ENCODE measurements around the gene ZNF385B. TPM values are rescaled to one million over a fixed set of nuclear protein-coding genes. Genes with fewer than 3 reads are reported as not detected.

Gene ZNF385B
- total RNA-seq, 1 experiment from 2014 or later: 9.3 TPM

DNA sequence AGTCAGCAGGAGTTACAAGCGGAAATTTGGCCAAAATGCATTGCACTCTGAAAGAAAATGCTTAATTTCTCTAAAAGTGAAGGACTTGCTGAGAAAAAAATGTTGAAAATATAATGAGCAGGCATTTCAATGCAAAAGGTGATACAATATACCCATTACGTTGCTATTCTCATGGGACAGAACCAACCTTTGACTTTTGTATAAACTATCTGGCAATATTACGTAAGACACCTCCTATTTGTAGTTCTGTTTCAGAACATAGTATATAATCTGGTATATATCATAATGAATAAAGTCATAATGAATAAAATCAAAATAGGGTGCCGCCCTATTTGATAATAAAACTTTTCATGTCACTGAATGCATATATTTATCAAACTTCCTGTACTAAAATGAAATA is 310.6 kb downstream of the ZNF385B start:
- no peak for DNase-seq (ENCODE audit: low read depth, low spot score)
- Histone ChIP-seq H3K27ac (ENCODE audit: low read depth, low read length) (no peak overlapping the region), H3K9ac (ENCODE audit: low read length) (no peak overlapping the region), H3K4me2 (ENCODE audit: low read length) (no peak overlapping the region), H3K9me2 (ENCODE audit: insufficient read depth) (0 out of 2 replicates have a peak, but pooled peaks cover 4% of the 10 kb centered on the region), H3K4me1 (ENCODE audit: control insufficient read depth in 1 of 2, insufficient read depth in 2 of 2, low read length in 2 of 2) (no peaks in the 10 kb centered on the region), H3K79me2 (ENCODE audit: insufficient read depth, low read length) (no peaks in the 10 kb centered on the region), H4K20me1 (ENCODE audit: insufficient read depth) (no peaks in the 10 kb centered on the region), H3K4me3 (replicated peaks in 1 of 2; ENCODE audit: low read depth in 1 of 2, low read length in 2 of 2) (no peak overlapping the region), H3K9me3 (ENCODE audit: control insufficient read depth in 1 of 2, insufficient read depth in 1 of 2, low read depth in 1 of 2, low read length in 2 of 2) (no peaks in the 10 kb centered on the region), H3K36me3 (ENCODE audit: control insufficient read depth in 1 of 2, insufficient read depth in 2 of 2, low read length in 2 of 2) (no peaks in the 10 kb centered on the region), H3K27me3 (ENCODE audit: insufficient read depth, low read length) (no peaks in the 10 kb centered on the region), H2AFZ (ENCODE audit: low read depth, low read length, poor library complexity, severe bottlenecking) (no peak overlapping the region)
- TF ChIP-seq ELF1 (IDR thresholded peaks at IDR 0.05; ENCODE audit: borderline replicate concordance, low read depth): no peak
- no peak for TF ChIP-seq EGR1 (IDR thresholded peaks at IDR 0.05; ENCODE audit: low read depth)
- TF ChIP-seq EZH2 (IDR thresholded peaks at IDR 0.05): no peak
- no peak for TF ChIP-seq JUND (IDR thresholded peaks at IDR 0.05)
- TF ChIP-seq CEBPB (IDR thresholded peaks at IDR 0.05; ENCODE audit: low read depth): no peak
- RAD21 ChIA-PET (ENCODE audit: low non-redundant PET in 1 of 2, low total read pairs in 2 of 2, uncharacterized antibody in 2 of 2, unreplicated experiment in 2 of 2): no interaction called here
- no peak for ATAC-seq
- CTCF ChIA-PET: no interaction called here
- intact Hi-C loops (cut with micrococcal nuclease): no loop called here
- no TSS peak for BruUV-seq (replicated peaks)
- POLR2A ChIA-PET: no interaction called here

DNA sequence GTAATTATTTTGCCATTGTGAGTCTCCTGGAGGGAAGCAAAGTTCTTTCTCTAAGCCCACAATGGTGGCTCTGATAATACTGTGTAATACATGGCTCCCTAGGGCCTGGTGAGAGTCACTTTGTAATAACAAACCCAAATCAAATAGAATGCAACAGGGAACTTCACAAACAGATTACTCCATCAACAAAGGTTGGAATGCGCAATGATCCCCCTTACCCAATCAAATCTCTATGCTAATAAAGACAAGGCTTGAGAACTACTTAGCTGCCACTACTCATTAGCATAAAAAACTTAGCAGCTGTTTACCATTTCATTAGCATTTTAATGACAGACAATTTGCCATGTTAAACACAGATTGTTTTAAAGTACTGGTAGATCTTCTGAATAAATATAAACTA is 311.2 kb downstream of the ZNF385B start:
- RAD21 ChIA-PET (ENCODE audit: low non-redundant PET in 1 of 2, low total read pairs in 2 of 2, uncharacterized antibody in 2 of 2, unreplicated experiment in 2 of 2): no interaction called here
- H3K79me2 ChIP-seq (ENCODE audit: insufficient read depth, low read length): no peaks in the 10 kb centered on the region
- DNase-seq (ENCODE audit: low read depth, low spot score) (no peak), ATAC-seq (no peak)
- POLR2A ChIA-PET: no interaction called here
- 0 out of 2 replicates have a peak, but pooled peaks cover 4% of the 10 kb centered on the region for H3K9me2 ChIP-seq (ENCODE audit: insufficient read depth)
- H4K20me1 ChIP-seq (ENCODE audit: insufficient read depth): no peaks in the 10 kb centered on the region
- intact Hi-C loops (cut with micrococcal nuclease): no loop called here
- H3K27me3 ChIP-seq (ENCODE audit: insufficient read depth, low read length): no peaks in the 10 kb centered on the region
- H3K9ac ChIP-seq (ENCODE audit: low read length): no peak overlapping the region
- CTCF ChIA-PET: no interaction called here
- no peaks in the 10 kb centered on the region for H3K36me3 ChIP-seq (ENCODE audit: control insufficient read depth in 1 of 2, insufficient read depth in 2 of 2, low read length in 2 of 2)
- no peak overlapping the region for H2AFZ ChIP-seq (ENCODE audit: low read depth, low read length, poor library complexity, severe bottlenecking)
- H3K9me3 ChIP-seq (ENCODE audit: control insufficient read depth in 1 of 2, insufficient read depth in 1 of 2, low read depth in 1 of 2, low read length in 2 of 2): no peaks in the 10 kb centered on the region
- H3K4me2 ChIP-seq (ENCODE audit: low read length): no peak overlapping the region
- no peak overlapping the region for H3K27ac ChIP-seq (ENCODE audit: low read depth, low read length)
- H3K4me1 ChIP-seq (ENCODE audit: control insufficient read depth in 1 of 2, insufficient read depth in 2 of 2, low read length in 2 of 2): no peaks in the 10 kb centered on the region
- no peak overlapping the region for H3K4me3 ChIP-seq (replicated peaks in 1 of 2; ENCODE audit: low read depth in 1 of 2, low read length in 2 of 2)
- no TSS peak for BruUV-seq (replicated peaks)
- TF ChIP-seq REST (IDR thresholded peaks at IDR 0.05; ENCODE audit: low read depth) (no peak), ZNF274 (IDR thresholded peaks at IDR 0.05; ENCODE audit: low read depth, low read length) (no peak), CBX3 (IDR thresholded peaks at IDR 0.05; ENCODE audit: low read depth) (no peak), SIN3A (IDR thresholded peaks at IDR 0.05; ENCODE audit: low read depth) (no peak), SRF (IDR thresholded peaks at IDR 0.05; ENCODE audit: low read depth) (no peak), JUND (IDR thresholded peaks at IDR 0.05) (no peak), YY1 (IDR thresholded peaks at IDR 0.05; ENCODE audit: extremely low read depth, insufficient replicate concordance, low read depth, low read length) (no peak), POLR2AphosphoS5 (IDR thresholded peaks at IDR 0.05; ENCODE audit: low read depth, low read length) (no peak), ELF1 (IDR thresholded peaks at IDR 0.05; ENCODE audit: borderline replicate concordance, low read depth) (no peak), TCF7L2 (IDR thresholded peaks at IDR 0.05; ENCODE audit: borderline replicate concordance, extremely low read depth, insufficient read depth, insufficient read length) (no peak), SP1 (IDR thresholded peaks at IDR 0.05; ENCODE audit: low read depth) (no peak), CEBPB (IDR thresholded peaks at IDR 0.05; ENCODE audit: low read depth) (no peak), EGR1 (IDR thresholded peaks at IDR 0.05; ENCODE audit: low read depth) (no peak), ZFX (IDR thresholded peaks at IDR 0.05) (no peak)
- TF ChIP-seq, protein P1, sequence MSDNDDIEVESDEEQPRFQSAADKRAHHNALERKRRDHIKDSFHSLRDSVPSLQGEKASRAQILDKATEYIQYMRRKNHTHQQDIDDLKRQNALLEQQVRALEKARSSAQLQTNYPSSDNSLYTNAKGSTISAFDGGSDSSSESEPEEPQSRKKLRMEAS (IDR thresholded peaks at IDR 0.05): no peak
- TF ChIP-seq, protein P2, sequence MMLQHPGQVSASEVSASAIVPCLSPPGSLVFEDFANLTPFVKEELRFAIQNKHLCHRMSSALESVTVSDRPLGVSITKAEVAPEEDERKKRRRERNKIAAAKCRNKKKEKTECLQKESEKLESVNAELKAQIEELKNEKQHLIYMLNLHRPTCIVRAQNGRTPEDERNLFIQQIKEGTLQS (IDR thresholded peaks at IDR 0.05): no peak

Data from HCT116 (cell line).